ENCODE results near the gene FANCC. TPM values are rescaled to one million over a fixed set of nuclear protein-coding genes. Genes with fewer than 3 reads are reported as not detected.

Gene FANCC
- total and polyA plus RNA-seq, 2 of the 13 experiments (the other 11 are each of a cell fraction or from before 2014, with no cell fraction given): 7.4 to 8.6 TPM

DNA sequence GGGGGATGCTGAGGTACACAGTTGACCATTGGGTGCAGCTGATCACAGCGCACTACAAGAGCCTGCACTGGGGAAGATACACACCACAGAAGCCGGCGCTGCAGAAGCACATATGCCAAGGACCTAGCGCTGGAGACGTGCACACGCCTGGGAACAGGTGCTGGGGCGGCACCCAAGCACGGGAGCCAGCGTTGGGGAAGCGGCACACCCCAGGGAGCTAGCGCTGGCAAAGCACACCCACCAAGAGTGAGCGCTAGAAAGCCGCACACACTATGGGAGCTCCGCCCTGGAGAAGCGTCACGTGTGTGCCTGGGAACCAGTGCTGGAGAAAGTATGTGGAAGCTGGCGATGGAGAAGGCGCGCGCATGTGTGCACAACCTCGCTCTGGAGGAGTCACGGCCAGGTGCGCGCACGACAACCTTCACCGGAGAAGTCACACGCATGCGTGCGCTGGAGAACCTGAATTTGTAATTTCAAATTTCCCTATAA lies 4.5 kb downstream of the FANCC start (continued):
- no peak for TF ChIP-seq ARNT (IDR thresholded peaks at IDR 0.05)
- TF ChIP-seq TCF12 (IDR thresholded peaks at IDR 0.05): no peak
- TF ChIP-seq TCF12 (CRISPR knock-in tag; IDR thresholded peaks at IDR 0.05): no peak
- no peak for TF ChIP-seq ZNF326 (CRISPR knock-in tag; IDR thresholded peaks at IDR 0.05; ENCODE audit: borderline replicate concordance)
- TF ChIP-seq HOXA3 (CRISPR knock-in tag; IDR thresholded peaks at IDR 0.05): peak; percentile 73
- 0 out of 2 replicates have a peak, but pooled peaks have one; percentile 41 for TF ChIP-seq ZSCAN9 (CRISPR knock-in tag; IDR thresholded peaks at IDR 0.05; ENCODE audit: borderline replicate concordance)
- no peak for TF ChIP-seq ZNF782 (CRISPR knock-in tag; IDR thresholded peaks at IDR 0.05; ENCODE audit: borderline replicate concordance)
- TF ChIP-seq, protein P1, sequence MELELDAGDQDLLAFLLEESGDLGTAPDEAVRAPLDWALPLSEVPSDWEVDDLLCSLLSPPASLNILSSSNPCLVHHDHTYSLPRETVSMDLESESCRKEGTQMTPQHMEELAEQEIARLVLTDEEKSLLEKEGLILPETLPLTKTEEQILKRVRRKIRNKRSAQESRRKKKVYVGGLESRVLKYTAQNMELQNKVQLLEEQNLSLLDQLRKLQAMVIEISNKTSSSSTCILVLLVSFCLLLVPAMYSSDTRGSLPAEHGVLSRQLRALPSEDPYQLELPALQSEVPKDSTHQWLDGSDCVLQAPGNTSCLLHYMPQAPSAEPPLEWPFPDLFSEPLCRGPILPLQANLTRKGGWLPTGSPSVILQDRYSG (CRISPR knock-in tag; IDR thresholded peaks at IDR 0.05): no peak
- no peak for TF ChIP-seq JARID2 (CRISPR knock-in tag; IDR thresholded peaks at IDR 0.05; ENCODE audit: insufficient replicate concordance)
- TF ChIP-seq ZNF607 (CRISPR knock-in tag; IDR thresholded peaks at IDR 0.05; ENCODE audit: borderline replicate concordance): no peak
- TF ChIP-seq, protein P2, sequence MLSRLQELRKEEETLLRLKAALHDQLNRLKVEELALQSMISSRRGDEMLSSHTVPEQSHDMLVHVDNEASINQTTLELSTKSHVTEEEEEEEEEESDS (CRISPR knock-in tag; IDR thresholded peaks at IDR 0.05; ENCODE audit: borderline replicate concordance): no peak
- TF ChIP-seq, protein P3, sequence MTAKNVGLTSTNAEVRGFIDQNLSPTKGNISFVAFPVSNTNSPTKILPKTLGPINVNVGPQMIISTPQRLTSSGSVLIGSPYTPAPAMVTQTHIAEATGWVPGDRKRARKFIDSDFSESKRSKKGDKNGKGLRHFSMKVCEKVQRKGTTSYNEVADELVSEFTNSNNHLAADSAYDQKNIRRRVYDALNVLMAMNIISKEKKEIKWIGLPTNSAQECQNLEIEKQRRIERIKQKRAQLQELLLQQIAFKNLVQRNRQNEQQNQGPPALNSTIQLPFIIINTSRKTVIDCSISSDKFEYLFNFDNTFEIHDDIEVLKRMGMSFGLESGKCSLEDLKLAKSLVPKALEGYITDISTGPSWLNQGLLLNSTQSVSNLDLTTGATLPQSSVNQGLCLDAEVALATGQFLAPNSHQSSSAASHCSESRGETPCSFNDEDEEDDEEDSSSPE (CRISPR knock-in tag; IDR thresholded peaks at IDR 0.05): no peak
- TF ChIP-seq CREM (IDR thresholded peaks at IDR 0.05): no peak
- no peak for TF ChIP-seq CREM (CRISPR knock-in tag; IDR thresholded peaks at IDR 0.05)
- TF ChIP-seq, protein P4, sequence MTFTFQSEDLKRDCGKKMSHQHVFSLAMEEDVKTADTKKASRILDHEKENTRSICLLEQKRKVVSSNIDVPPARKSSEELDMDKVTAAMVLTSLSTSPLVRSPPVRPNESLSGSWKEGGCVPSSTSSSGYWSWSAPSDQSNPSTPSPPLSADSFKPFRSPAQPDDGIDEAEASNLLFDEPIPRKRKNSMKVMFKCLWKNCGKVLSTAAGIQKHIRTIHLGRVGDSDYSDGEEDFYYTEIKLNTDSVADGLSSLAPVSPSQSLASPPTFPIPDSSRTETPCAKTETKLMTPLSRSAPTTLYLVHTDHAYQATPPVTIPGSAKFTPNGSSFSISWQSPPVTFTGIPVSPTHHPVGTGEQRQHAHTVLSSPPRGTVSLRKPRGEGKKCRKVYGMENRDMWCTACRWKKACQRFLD (CRISPR knock-in tag; IDR thresholded peaks at IDR 0.05; ENCODE audit: borderline replicate concordance): no peak
- TF ChIP-seq, protein P5, sequence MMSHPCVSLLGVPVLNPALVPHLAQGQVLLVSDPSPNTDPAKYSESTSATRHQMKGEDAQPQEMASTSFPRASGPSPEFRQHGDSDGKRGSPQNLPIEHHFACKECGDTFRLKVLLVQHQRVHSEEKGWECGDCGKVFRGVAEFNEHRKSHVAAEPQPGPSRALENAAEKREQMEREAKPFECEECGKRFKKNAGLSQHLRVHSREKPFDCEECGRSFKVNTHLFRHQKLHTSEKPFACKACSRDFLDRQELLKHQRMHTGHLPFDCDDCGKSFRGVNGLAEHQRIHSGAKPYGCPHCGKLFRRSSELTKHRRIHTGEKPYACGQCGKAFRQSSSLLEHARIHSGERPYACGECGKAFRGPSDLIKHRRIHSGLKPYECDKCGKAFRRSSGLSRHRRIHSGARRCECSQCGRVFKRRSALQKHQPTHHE (CRISPR knock-in tag; IDR thresholded peaks at IDR 0.05; ENCODE audit: borderline replicate concordance): no peak
- TF ChIP-seq, protein P6, sequence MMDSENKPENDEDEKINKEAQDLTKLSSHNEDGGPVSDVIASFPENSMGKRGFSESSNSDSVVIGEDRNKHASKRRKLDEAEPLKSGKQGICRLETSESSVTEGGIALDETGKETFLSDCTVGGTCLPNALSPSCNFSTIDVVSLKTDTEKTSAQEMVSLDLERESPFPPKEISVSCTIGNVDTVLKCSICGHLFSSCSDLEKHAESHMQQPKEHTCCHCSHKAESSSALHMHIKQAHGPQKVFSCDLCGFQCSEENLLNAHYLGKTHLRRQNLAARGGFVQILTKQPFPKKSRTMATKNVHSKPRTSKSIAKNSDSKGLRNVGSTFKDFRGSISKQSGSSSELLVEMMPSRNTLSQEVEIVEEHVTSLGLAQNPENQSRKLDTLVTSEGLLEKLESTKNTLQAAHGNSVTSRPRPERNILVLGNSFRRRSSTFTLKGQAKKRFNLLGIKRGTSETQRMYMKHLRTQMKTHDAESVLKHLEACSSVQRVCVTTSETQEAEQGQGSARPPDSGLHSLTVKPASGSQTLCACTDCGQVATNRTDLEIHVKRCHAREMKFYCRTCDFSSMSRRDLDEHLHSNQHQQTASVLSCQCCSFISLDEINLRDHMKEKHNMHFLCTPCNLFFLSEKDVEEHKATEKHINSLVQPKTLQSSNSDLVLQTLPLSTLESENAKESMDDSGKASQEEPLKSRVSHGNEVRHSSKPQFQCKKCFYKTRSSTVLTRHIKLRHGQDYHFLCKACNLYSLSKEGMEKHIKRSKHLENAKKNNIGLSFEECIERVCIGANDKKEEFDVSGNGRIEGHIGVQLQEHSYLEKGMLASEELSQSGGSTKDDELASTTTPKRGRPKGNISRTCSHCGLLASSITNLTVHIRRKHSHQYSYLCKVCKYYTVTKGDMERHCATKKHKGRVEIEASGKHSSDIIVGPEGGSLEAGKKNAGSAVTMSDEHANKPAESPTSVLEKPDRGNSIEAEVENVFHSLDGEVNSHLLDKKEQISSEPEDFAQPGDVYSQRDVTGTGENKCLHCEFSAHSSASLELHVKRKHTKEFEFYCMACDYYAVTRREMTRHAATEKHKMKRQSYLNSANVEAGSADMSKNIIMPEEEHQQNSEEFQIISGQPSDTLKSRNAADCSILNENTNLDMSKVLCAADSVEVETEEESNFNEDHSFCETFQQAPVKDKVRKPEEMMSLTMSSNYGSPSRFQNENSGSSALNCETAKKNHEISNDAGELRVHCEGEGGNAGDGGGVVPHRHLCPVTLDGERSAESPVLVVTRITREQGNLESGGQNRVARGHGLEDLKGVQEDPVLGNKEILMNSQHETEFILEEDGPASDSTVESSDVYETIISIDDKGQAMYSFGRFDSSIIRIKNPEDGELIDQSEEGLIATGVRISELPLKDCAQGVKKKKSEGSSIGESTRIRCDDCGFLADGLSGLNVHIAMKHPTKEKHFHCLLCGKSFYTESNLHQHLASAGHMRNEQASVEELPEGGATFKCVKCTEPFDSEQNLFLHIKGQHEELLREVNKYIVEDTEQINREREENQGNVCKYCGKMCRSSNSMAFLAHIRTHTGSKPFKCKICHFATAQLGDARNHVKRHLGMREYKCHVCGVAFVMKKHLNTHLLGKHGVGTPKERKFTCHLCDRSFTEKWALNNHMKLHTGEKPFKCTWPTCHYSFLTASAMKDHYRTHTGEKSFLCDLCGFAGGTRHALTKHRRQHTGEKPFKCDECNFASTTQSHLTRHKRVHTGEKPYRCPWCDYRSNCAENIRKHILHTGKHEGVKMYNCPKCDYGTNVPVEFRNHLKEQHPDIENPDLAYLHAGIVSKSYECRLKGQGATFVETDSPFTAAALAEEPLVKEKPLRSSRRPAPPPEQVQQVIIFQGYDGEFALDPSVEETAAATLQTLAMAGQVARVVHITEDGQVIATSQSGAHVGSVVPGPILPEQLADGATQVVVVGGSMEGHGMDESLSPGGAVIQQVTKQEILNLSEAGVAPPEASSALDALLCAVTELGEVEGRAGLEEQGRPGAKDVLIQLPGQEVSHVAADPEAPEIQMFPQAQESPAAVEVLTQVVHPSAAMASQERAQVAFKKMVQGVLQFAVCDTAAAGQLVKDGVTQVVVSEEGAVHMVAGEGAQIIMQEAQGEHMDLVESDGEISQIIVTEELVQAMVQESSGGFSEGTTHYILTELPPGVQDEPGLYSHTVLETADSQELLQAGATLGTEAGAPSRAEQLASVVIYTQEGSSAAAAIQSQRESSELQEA (CRISPR knock-in tag; IDR thresholded peaks at IDR 0.05; ENCODE audit: not compliant biosample characterization): no peak
- TF ChIP-seq SMC3 (IDR thresholded peaks at IDR 0.05; ENCODE audit: low read length): no peak
